Subcutaneous abdominal adipose tissue (tissue), 5 donors: ENCODE data around the gene TFEB.

Source experiments
- H3K27ac ChIP-seq: one replicate; pipeline ENCODE4 v1.7.0; 2013; ENCODE audit warnings: low read depth, mild to moderate bottlenecking, inconsistent platforms, low read length, moderate library complexity
- H3K27me3 ChIP-seq, 5 donors: one replicate each; pipeline ENCODE4 v1.7.0; 2013; ENCODE audit warnings: low read length in 5 of 5, inconsistent platforms in 1 of 5; ENCODE audit not compliant: control insufficient read depth in 5 of 5, insufficient read depth in 4 of 5
- H3K36me3 ChIP-seq, 5 donors: one replicate each; pipeline ENCODE4 v1.7.0; 2013; ENCODE audit warnings: low read length in 5 of 5; ENCODE audit not compliant: control insufficient read depth in 5 of 5, insufficient read depth in 5 of 5
- H3K4me1 ChIP-seq, 5 donors: one replicate each; pipeline ENCODE4 v1.7.0; 2013; ENCODE audit warnings: low read length in 5 of 5, mild to moderate bottlenecking in 3 of 5, moderate library complexity in 1 of 5; ENCODE audit not compliant: control insufficient read depth in 5 of 5, insufficient read depth in 5 of 5
- H3K4me3 ChIP-seq, 5 donors: one replicate each; pipeline ENCODE4 v1.7.0; 2013; ENCODE audit warnings: low read length in 5 of 5, low read depth in 1 of 5
- H3K9ac ChIP-seq, 5 donors: one replicate each; pipeline ENCODE4 v1.7.0; 2013; ENCODE audit warnings: low read length in 5 of 5, mild to moderate bottlenecking in 4 of 5, moderate library complexity in 3 of 5
- H3K9me3 ChIP-seq, 5 donors: one replicate each; pipeline ENCODE4 v1.7.0; 2013; ENCODE audit warnings: low read length in 5 of 5; ENCODE audit not compliant: control insufficient read depth in 5 of 5
- donor health status: healthy.
- donor health status: healthy.
- donor health status: healthy.
- donor health status: healthy.
- donor health status: healthy.

TFEB gene

DNA sequence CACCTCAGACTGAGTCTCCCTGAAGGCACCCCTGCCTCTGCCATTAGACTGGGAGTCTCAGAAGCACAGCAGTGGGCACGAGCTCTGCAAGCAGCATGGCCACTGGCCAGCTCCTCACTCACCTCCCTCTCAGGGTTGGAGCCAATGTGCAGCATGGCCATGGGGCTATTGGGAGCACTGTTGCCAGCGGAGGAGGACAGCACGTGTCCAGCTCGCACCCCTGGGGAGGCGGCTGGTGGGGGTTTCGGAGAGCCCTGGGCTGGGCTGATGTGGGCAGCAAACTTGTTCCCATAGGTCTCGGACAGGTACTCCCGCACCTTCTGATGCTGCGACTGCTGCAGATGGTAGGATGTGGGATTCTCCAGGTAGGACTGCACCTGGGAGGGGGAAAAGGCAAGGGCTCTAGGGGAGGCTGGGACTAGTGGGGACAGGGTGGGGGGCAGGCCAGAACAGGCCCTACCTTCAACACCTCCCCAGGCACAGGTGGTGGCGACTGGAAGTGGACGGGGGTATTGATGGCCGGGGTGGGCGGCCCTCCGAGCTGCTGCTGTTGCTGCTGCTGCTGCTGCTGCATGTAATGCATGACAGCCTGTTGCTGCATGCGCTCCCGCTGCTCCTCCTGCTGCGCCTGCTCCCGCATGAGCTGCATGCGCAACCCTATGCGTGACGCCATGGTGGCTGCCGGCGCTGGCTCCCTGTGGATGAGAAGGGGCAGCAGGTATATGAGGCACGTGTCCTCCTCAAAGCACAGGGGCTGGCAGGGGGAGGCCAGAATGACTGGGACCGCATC lies 44.7 kb downstream of the TFEB start:
- Histone ChIP-seq H3K4me1 (peaks cover 0 to 26% (median 15%) of the 10 kb centered on the region in 5 donors), H3K27ac (no peak overlapping the region), H3K4me3 (no peak overlapping the region), H3K36me3 (peaks cover 0 to 53% (median 36%) of the 10 kb centered on the region in 5 donors), H3K9ac (no peak overlapping the region), H3K9me3 (no peaks in the 10 kb centered on the region), H3K27me3 (no peaks in the 10 kb centered on the region)

DNA sequence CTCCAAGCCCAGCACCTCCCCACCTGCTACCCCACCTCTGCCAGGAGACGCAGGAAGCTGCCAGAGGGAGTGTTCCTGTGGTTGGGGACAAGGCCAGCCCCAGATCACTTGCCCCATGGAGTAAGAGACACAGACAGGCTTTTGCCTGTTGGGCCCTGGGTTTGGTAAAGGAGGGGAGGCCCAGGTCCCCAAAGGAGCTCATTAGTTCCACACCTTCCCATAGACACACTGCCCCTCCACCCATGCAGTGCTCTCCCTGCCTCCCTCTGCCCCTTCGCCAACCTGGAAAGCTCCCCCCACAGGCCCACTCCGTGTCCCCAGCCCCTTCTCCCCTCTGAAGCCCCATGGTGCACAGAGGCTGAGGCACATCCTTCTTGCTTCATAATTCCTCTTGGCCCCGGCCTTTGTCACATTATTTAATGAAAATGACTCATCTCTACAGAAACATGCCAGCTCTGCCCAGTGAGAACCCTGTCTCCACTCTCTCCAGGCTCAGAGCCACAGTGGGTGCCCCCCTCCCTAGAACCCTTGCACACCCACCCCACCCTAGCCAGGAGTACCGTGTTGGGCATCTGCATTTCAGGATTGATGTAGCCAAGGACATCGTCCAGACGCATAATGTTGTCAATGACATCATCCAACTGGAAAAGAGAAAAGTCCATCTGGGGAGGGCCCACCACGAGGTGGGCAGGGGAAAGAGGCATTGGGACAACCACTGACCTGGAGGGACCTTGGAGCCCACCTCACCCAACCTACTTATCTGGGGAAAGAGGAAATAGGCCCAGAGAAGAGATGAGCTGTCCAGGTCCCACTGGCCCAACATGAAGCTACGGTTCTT lies 46.0 kb downstream of the TFEB start:
- H3K36me3 ChIP-seq = peaks cover 0 to 64% (median 43%) of the 10 kb centered on the region in 5 donors
- no peaks in the 10 kb centered on the region for H3K9me3 ChIP-seq
- peak overlapping the region in 1 of 5 donors; percentile 31 for H3K9ac ChIP-seq
- H3K27ac ChIP-seq = peak overlapping the region; percentile 16
- H3K4me1 ChIP-seq = peaks cover 0 to 33% (median 22%) of the 10 kb centered on the region in 5 donors
- no peak overlapping the region for H3K4me3 ChIP-seq
- no peaks in the 10 kb centered on the region for H3K27me3 ChIP-seq

DNA sequence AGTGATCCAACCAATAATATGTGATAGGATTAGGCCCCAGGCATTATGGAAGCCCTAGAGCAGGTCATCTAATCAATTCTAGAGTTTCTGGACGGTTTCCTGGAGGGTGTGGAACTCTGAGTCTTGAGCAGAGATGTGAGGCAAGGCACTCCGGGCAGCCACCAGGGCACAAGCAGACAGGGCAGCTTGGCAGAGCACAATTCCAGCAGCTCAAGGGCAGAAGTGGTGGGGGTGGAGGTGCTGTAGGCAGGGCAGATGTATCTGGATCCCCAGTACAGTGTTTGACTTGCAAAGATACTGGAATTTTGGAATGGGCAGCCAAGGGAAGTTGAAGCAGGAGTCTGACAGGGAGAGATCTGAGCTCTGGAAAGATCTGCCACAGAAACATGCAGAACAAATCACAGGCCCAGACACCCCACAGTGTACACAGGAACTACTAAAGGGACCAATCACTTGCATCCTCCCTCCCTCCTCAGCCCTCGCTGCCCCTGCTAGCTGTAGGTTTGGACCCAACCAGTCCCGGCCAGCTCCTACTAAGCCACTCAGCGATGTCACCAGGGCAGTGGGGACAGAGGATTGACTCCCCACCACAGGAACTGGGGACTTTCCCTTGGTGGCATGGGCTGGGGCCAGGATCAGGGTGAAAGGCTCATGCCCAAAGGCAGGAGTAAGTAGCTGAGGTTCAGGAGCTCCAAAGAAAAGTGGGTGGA lies 47.0 kb downstream of the TFEB start:
- Histone ChIP-seq H3K9ac (no peak overlapping the region), H3K4me1 (peaks cover 0 to 42% (median 32%) of the 10 kb centered on the region in 5 donors), H3K9me3 (no peaks in the 10 kb centered on the region), H3K27me3 (no peaks in the 10 kb centered on the region), H3K4me3 (no peak overlapping the region), H3K36me3 (peaks cover 0 to 64% (median 43%) of the 10 kb centered on the region in 5 donors), H3K27ac (no peak overlapping the region)

DNA sequence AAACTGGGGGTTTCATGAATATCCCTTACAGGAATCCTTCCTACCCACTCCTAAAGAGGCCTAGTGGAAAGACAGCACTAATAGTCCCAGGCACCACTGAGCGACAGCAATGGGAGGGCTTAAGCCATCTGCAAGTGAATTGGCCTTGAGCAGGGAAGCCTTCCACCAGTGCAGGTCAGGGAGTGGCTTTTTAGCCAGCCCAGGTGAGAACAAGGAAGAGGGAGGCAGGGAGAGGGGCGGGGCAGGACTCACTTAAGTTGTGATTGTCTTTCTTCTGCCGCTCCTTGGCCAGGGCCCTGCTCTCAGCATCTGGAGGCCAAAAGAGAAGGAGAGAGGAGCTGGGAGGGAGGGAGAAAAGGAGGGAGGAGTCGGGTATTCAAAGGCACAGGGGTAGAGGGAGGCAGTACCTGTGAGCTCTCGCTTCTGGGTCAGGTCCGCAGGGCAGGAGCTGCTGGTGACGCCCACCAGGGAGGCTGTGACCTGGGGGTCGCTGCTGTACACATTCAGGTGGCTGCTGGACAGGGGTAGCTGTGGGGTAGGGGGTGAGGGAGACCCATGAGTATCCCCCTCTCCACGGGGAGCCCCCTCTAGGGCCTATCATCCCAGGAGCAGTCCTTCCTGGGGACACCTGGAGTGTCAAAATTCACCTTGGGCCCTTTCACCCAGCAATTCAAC lies 47.8 kb downstream of the TFEB start:
- no peak overlapping the region for H3K27ac ChIP-seq
- H3K4me1 ChIP-seq = peaks cover 0 to 46% (median 40%) of the 10 kb centered on the region in 5 donors
- H3K9ac ChIP-seq = no peak overlapping the region

DNA sequence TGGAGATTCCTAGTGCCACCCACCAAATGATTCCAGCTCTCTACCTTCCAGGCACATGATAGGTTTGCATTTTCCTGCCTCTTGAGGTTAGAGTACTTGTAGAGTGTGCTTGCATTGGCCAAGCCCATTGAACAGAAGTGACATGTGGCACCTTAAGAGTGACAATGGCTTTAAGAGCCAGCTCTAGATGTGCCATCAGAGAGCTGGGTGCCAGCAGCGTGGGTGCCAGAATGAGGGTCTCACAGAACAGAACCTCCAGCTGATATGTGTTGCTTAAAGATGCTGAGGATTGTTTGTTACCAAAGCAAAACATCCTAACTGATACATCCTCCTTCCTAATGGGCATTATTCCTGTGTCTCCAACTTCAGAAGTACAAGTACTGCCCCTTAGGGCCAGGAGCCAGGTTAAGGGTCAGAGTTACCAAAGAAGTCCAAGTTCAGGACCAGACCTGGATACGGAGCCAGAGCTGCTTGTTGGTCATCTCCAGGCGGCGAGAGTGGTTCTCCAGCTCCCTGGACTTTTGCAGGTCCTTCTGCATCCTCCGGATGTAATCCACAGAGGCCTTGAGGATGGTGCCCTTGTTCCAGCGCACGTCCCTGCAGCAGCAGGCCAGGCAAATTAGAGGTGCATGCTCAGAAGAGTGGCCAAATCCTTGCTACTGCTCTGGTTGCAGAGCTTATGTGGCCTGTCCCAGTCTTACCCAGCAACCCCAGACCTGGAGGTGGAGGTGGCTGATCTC lies 49.6 kb downstream of the TFEB start:
- no peaks in the 10 kb centered on the region for H3K9me3 ChIP-seq
- H3K36me3 ChIP-seq = peaks cover 0 to 57% (median 40%) of the 10 kb centered on the region in 5 donors
- no peak overlapping the region for H3K27ac ChIP-seq
- no peak overlapping the region for H3K4me3 ChIP-seq
- no peak overlapping the region for H3K9ac ChIP-seq
- no peaks in the 10 kb centered on the region for H3K27me3 ChIP-seq
- H3K4me1 ChIP-seq = peaks cover 2 to 55% (median 46%) of the 10 kb centered on the region in 5 donors

More for the DNA sequence above, 47.8 kb downstream of the TFEB start:
- Histone ChIP-seq H3K4me3 (no peak overlapping the region), H3K36me3 (peaks cover 0 to 64% (median 43%) of the 10 kb centered on the region in 5 donors), H3K9me3 (no peaks in the 10 kb centered on the region), H3K27me3 (no peaks in the 10 kb centered on the region)

DNA sequence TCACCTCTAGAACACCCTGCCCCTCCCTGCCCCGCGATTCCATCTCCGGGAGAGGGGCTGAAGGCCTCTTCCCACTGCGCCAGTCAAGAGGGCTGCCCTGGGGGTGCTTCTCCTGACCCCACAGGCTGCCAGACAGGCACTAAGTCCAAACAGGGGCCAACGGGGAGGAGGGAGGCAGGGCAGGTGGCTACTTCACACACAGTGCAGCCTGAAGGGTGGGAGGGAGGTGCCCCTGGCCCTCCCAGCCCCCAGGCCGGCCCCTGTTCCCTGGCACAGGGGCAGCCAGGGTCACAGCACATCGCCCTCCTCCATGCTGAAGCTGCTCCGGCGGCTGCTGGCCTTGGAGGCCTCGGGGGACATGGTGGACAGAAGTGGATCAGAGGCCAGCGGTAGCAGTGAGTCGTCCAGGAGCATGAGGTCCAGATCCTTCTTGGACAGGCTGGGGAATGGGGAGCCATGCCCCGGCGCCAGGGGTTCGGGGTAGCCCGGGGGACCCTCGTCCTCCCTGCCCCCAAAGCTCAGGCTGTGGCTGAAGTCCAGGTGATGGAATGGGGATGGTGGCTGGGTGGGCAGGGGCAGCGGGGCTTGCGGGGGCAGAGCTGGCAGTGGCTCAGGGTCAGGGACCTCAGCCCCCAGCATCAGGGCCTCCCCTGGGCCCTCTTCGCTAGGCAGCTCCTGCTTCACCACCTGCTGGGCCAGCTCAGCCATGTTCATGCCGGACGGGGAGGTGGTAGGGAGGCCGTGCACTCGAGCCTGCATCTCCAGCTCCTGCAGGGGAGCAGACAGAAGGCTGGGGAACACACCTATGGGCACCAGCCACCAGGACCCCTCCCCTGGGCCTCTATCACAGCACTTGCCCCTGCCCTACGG lies 50.9 kb downstream of the TFEB start:
- Histone ChIP-seq H3K27me3 (no peaks in the 10 kb centered on the region), H3K9ac (peak overlapping the region in 1 of 5 donors; percentile 53), H3K4me1 (peaks cover 2 to 53% (median 43%) of the 10 kb centered on the region in 5 donors), H3K4me3 (no peak overlapping the region), H3K9me3 (no peaks in the 10 kb centered on the region), H3K27ac (no peak overlapping the region), H3K36me3 (peaks cover 0 to 47% (median 35%) of the 10 kb centered on the region in 5 donors)

DNA sequence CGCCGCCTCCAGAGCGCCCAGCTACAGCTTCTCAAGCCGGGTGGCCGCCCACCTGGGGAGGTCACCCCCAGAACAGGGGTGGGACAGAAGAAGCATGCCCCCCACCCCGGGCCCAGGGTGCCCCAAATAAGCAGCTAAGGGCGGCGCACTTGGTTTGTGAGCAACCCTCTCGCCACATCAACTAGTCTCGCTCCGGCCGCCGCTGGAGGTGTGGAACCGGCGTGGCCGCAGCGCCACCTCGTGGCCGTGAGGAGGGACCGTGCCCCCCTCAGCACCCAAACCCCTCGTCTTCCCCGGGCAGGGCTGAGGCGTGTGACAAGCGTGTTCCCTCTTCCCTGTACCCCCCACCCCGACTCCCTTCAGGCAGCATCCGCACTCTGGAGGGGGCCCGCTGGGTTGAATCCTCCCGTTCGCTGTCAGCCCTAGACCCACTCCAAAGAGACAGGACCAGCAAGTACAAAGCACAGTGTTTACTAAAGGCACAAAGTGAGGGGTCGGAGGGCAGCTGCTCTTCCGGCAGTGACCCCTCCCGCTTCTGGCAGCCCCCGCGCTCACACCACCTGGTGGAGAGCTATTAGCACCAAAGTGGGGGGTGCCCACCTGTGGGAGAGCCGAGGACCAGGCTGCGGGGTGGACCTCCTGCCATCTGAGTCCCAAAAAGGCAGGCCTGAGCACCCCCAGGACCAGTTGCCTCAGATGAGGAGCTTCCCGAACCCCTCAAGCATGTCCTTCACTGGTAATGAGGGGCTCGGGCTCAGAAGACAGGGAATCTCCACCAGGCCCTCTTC lies 51.7 kb downstream of the TFEB start:
- H3K4me3 ChIP-seq = peak overlapping the region in 4 of 5 donors; percentile 60 to 73 (median 64)
- H3K36me3 ChIP-seq = peaks cover 0 to 39% (median 32%) of the 10 kb centered on the region in 5 donors
- H3K27me3 ChIP-seq = no peaks in the 10 kb centered on the region
- peaks cover 2 to 45% (median 35%) of the 10 kb centered on the region in 5 donors for H3K4me1 ChIP-seq
- peak overlapping the region; percentile 23 for H3K27ac ChIP-seq
- no peaks in the 10 kb centered on the region for H3K9me3 ChIP-seq
- H3K9ac ChIP-seq = peak overlapping the region in 4 of 5 donors; percentile 68 to 77 (median 73)

DNA sequence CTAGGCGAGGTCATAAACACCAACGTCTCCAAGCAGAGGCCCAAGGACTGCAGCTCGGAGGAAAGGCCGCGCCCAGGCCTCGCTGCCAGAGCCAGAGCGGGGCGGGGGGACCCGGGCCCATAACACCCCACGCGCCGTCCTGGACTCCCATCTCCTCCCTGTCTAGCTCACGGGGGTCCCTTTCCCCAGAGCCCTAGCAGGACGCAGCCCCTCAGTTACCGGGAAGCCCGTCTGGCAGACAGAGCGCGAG lies 52.2 kb downstream of the TFEB start:
- Histone ChIP-seq H3K36me3 (peaks cover 0 to 34% (median 27%) of the 10 kb centered on the region in 5 donors), H3K4me3 (peak overlapping the region in 4 of 5 donors; percentile 60 to 73 (median 64)), H3K9me3 (no peaks in the 10 kb centered on the region), H3K27ac (peak overlapping the region; percentile 23), H3K27me3 (no peaks in the 10 kb centered on the region), H3K9ac (peak overlapping the region in 4 of 5 donors; percentile 68 to 77 (median 73)), H3K4me1 (peaks cover 2 to 40% (median 30%) of the 10 kb centered on the region in 5 donors)
